Measurements from ENCODE around the gene ARHGAP21. TPM values are rescaled to one million over a fixed set of nuclear protein-coding genes. Genes with fewer than 3 reads are reported as not detected.
"Not testable (repeated sequence)": the region's sequence is repeated elsewhere in the genome, so short reads cannot be mapped to it uniquely, and the experiment has no call there.

The ARHGAP21 gene
- total RNA-seq, 1 donor from 2014 or later, result 44.8 TPM

- Histone ChIP-seq H3K36me3 (no peaks in the 10 kb centered on the region), H3K4me3 (no peak overlapping the region), H3K27ac (replicated peaks) (no peak overlapping the region), H3K9me3 (replicated peaks) (peaks cover 2% of the 10 kb centered on the region), H3K27me3 (ENCODE audit: low read depth) (no peaks in the 10 kb centered on the region), H3K4me1 (peaks cover 18% of the 10 kb centered on the region)
- TF ChIP-seq, protein P1, sequence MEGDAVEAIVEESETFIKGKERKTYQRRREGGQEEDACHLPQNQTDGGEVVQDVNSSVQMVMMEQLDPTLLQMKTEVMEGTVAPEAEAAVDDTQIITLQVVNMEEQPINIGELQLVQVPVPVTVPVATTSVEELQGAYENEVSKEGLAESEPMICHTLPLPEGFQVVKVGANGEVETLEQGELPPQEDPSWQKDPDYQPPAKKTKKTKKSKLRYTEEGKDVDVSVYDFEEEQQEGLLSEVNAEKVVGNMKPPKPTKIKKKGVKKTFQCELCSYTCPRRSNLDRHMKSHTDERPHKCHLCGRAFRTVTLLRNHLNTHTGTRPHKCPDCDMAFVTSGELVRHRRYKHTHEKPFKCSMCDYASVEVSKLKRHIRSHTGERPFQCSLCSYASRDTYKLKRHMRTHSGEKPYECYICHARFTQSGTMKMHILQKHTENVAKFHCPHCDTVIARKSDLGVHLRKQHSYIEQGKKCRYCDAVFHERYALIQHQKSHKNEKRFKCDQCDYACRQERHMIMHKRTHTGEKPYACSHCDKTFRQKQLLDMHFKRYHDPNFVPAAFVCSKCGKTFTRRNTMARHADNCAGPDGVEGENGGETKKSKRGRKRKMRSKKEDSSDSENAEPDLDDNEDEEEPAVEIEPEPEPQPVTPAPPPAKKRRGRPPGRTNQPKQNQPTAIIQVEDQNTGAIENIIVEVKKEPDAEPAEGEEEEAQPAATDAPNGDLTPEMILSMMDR (IDR thresholded peaks at IDR 0.05; ENCODE audit: borderline replicate concordance), result no peak
- intact Hi-C loops (cut with micrococcal nuclease), result no loop called here
- no peak for DNase-seq
Observed at GRCh38 chr10:24759672-24760071, 36.0 kb upstream of the ARHGAP21 start.

- H3K27ac ChIP-seq (replicated peaks); H3K4me3 ChIP-seq; H3K36me3 ChIP-seq; DNase-seq; H3K27me3 ChIP-seq (ENCODE audit: low read depth); intact Hi-C loops (cut with micrococcal nuclease); H3K9me3 ChIP-seq (replicated peaks): not testable (repeated sequence)
- H3K4me1 ChIP-seq, result peaks cover 15% of the 10 kb centered on the region
Observed at GRCh38 chr10:24758254-24758653, 34.6 kb upstream of the ARHGAP21 start.

GRCh38 chr10:24756283-24756682 is 32.6 kb upstream of the ARHGAP21 start:
- Histone ChIP-seq H3K27ac (replicated peaks) (no peak overlapping the region), H3K9me3 (replicated peaks) (no peaks in the 10 kb centered on the region), H3K27me3 (ENCODE audit: low read depth) (no peaks in the 10 kb centered on the region), H3K36me3 (no peaks in the 10 kb centered on the region), H3K4me1 (no peaks in the 10 kb centered on the region), H3K4me3 (no peak overlapping the region)
- TF ChIP-seq, protein P1 (IDR thresholded peaks at IDR 0.05; ENCODE audit: borderline replicate concordance), result no peak
- intact Hi-C loops (cut with micrococcal nuclease), result no loop called here
- DNase-seq, result no peak

DNA sequence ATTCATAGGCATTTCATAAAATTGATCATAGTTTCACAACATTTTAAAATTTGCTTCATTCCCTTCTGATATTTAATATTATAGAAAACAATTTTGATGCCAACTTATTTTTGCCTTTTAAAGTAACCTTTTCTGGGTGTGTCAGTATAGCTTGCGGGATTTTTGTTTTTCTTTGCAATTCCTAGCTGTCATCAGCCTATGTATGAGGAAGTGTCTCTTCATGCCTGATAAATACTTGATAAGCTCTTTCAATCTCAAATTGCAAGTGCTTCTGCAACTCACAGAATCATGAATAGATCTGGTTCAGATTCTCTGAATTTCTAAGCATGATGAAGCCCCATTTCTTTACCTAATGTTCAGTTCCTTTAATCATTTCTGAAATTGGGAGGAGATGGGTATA is 28.0 kb upstream of the ARHGAP21 start:
- DNase-seq, result no peak
- intact Hi-C loops (cut with micrococcal nuclease), result no loop called here
- no peaks in the 10 kb centered on the region for H3K4me1 ChIP-seq

GRCh38 chr10:24750695-24751094 is 27.0 kb upstream of the ARHGAP21 start:
- Histone ChIP-seq H3K9me3 (replicated peaks) (no peaks in the 10 kb centered on the region), H3K27me3 (ENCODE audit: low read depth) (no peaks in the 10 kb centered on the region), H3K4me1 (no peaks in the 10 kb centered on the region), H3K27ac (replicated peaks) (no peak overlapping the region), H3K36me3 (no peaks in the 10 kb centered on the region), H3K4me3 (no peak overlapping the region)
- intact Hi-C loops (cut with micrococcal nuclease), result no loop called here
- no peak for DNase-seq
- TF ChIP-seq, protein P1 (IDR thresholded peaks at IDR 0.05; ENCODE audit: borderline replicate concordance), result no peak

More for the DNA sequence above, 28.0 kb upstream of the ARHGAP21 start:
- Histone ChIP-seq H3K9me3 (replicated peaks) (no peaks in the 10 kb centered on the region), H3K36me3 (no peaks in the 10 kb centered on the region), H3K27me3 (ENCODE audit: low read depth) (no peaks in the 10 kb centered on the region), H3K4me3 (no peak overlapping the region), H3K27ac (replicated peaks) (no peak overlapping the region)
- TF ChIP-seq, protein P1 (IDR thresholded peaks at IDR 0.05; ENCODE audit: borderline replicate concordance), result no peak

DNA sequence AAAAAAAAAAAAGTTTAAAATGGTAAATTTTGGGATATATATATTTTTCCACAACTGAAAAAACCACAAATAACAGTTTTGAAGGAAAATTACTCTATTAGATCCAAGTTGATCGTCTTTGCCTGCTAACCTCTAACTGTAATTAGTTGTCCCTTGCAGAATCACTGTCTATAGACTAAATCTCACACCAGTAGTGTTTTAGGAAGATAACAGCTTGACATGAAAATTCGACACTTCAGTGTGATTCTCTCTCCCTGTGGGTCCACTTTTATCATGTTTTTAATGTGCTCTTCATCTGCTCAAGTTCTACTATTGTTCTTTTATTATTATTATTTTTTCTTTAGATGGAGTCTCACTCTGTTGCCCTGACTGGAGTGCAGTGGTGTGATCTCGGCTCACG is 24.5 kb upstream of the ARHGAP21 start:
- Histone ChIP-seq H3K4me1 (no peaks in the 10 kb centered on the region), H3K36me3 (no peaks in the 10 kb centered on the region), H3K4me3 (no peak overlapping the region), H3K9me3 (replicated peaks) (no peaks in the 10 kb centered on the region), H3K27ac (replicated peaks) (no peak overlapping the region), H3K27me3 (ENCODE audit: low read depth) (no peaks in the 10 kb centered on the region)
- DNase-seq, result no peak
- TF ChIP-seq, protein P1 (IDR thresholded peaks at IDR 0.05; ENCODE audit: borderline replicate concordance), result no peak
- intact Hi-C loops (cut with micrococcal nuclease), result no loop called here

All from left ventricle myocardium inferior (tissue), 1 donor.